HG03558 (cell line): Measurements from ENCODE around the gene SUDS3.
"Not testable (repeated sequence)": the region's sequence is repeated elsewhere in the genome, so short reads cannot be mapped to it uniquely, and the experiment has no call there.

Experiments used
- ATAC-seq: cut with Tn5 transposase; IDR thresholded peaks from one replicate; pipeline ENCODE4 v1.9.1; 2021; ENCODE audit warnings: moderate number of reproducible peaks; ENCODE audit not compliant: unreplicated experiment; ENCODE audit errors: extremely low read depth

SUDS3 gene

GRCh38 chr12:118376089-118377020 is at the start of gene SUDS3:
TSS of gene SUDS3 (plus strand) at chr12:118376555. CDS start at chr12:118376692, 137 bp downstream.
- no peak for ATAC-seq

- ATAC-seq, result no peak
These were observed 49.4 kb upstream of the SUDS3 start for GRCh38 chr12:118326991-118327390.

GRCh38 chr12:118327391-118327790 is 49.0 kb upstream of the SUDS3 start:
- ATAC-seq, result no peak

GRCh38 chr12:118328486-118329330 is 47.6 kb upstream of the SUDS3 start:
- ATAC-seq, result no peak

GRCh38 chr12:118330421-118331018 is 45.8 kb upstream of the SUDS3 start:
- ATAC-seq, result no peak

GRCh38 chr12:118332511-118332910 is 43.8 kb upstream of the SUDS3 start:
- ATAC-seq, result no peak

GRCh38 chr12:118334241-118334640 is 42.1 kb upstream of the SUDS3 start:
- ATAC-seq, result no peak

- no peak for ATAC-seq
These were observed 41.3 kb upstream of the SUDS3 start for GRCh38 chr12:118334939-118335567.

GRCh38 chr12:118336123-118336522 is 40.2 kb upstream of the SUDS3 start:
- no peak for ATAC-seq

- no peak for ATAC-seq
These were observed 39.0 kb upstream of the SUDS3 start for GRCh38 chr12:118337194-118337838.

- ATAC-seq, result no peak
These were observed 34.3 kb upstream of the SUDS3 start for GRCh38 chr12:118342090-118342489.

GRCh38 chr12:118344829-118345228 is 31.5 kb upstream of the SUDS3 start:
- ATAC-seq, result no peak

- no peak for ATAC-seq
These were observed 31.0 kb upstream of the SUDS3 start for GRCh38 chr12:118345355-118345754.

GRCh38 chr12:118346895-118347294 is 29.5 kb upstream of the SUDS3 start:
- no peak for ATAC-seq

GRCh38 chr12:118347916-118348315 is 28.4 kb upstream of the SUDS3 start:
- no peak for ATAC-seq

GRCh38 chr12:118350908-118351559 is 25.3 kb upstream of the SUDS3 start:
- ATAC-seq, result no peak

- ATAC-seq, result no peak
These were observed 22.6 kb upstream of the SUDS3 start for GRCh38 chr12:118353721-118354120.

- not testable (repeated sequence) for ATAC-seq
These were observed 21.9 kb upstream of the SUDS3 start for GRCh38 chr12:118354503-118354902.

GRCh38 chr12:118354903-118355302 is 21.5 kb upstream of the SUDS3 start:
- no peak for ATAC-seq
